OCI-LY7 (cell line): Measurements from ENCODE around the gene NRG2. TPM values are rescaled to one million over a fixed set of nuclear protein-coding genes. Genes with fewer than 3 reads are reported as not detected.

Source experiments
- BruUV-seq: library from RNA; stranded (reverse); fragments of 400-500 nt; replicated peaks from 2 replicates; lab custom pipeline; 2021; lab: Mats Ljungman, UMichigan
- CTCF ChIA-PET: fragments of 300-600 bp; sonication (Branson Sonifier 250); formaldehyde crosslinking; loops from one replicate; lab custom pipeline; 2022; ENCODE audit warnings: antibody characterized with exemption; ENCODE audit not compliant: unreplicated experiment; lab: Charles Lee
- POLR2A ChIA-PET: fragments of 300-600 bp; sonication (Branson Sonifier 250); formaldehyde crosslinking; loops from one replicate; lab custom pipeline; 2022; ENCODE audit warnings: antibody characterized with exemption; lab: Charles Lee
- DNase-seq: peaks from one replicate; pipeline ENCODE4 v3.0.0-alpha.2; 2015; ENCODE audit warnings: low spot score
- H2AFZ ChIP-seq: fragments of 200-600 bp; sonication (generic), shearing (Covaris generic); 2 replicates; pipeline ENCODE4 v1.6.1; 2014; ENCODE audit warnings: mild to moderate bottlenecking, antibody characterized with exemption, low read length, moderate library complexity
- H3K27ac ChIP-seq: fragments of 200-600 bp; sonication (generic); 2 replicates; pipeline ENCODE4 v1.5.1; 2014; ENCODE audit warnings: mixed run types, low read depth, mild to moderate bottlenecking, moderate library complexity, low read length, inconsistent platforms; ENCODE audit not compliant: poor library complexity, severe bottlenecking
- H3K36me3 ChIP-seq: fragments of 200-600 bp; sonication (generic); 2 replicates; pipeline ENCODE4 v1.6.1; 2014; ENCODE audit warnings: mild to moderate bottlenecking, antibody characterized with exemption, low read length, moderate library complexity, mixed read lengths; ENCODE audit not compliant: insufficient read depth
- H3K4me1 ChIP-seq: fragments of 200-600 bp; sonication (generic); 2 replicates; pipeline ENCODE4 v1.5.1; 2014; ENCODE audit warnings: mild to moderate bottlenecking, low read length; ENCODE audit not compliant: insufficient read depth, poor library complexity, severe bottlenecking
- H3K4me2 ChIP-seq: fragments of 200-600 bp; sonication (generic); 2 replicates; pipeline ENCODE4 v1.6.1; 2014; ENCODE audit warnings: mild to moderate bottlenecking, low read length
- H3K4me3 ChIP-seq: fragments of 200-600 bp; sonication (generic); 2 replicates; pipeline ENCODE4 v1.5.1; 2014; ENCODE audit warnings: mild to moderate bottlenecking, low read depth, low read length; ENCODE audit not compliant: poor library complexity, severe bottlenecking
- H3K79me2 ChIP-seq: fragments of 200-600 bp; sonication (generic); 2 replicates; pipeline ENCODE4 v1.6.1; 2016; ENCODE audit warnings: low read depth, mild to moderate bottlenecking, low read length, moderate library complexity, mixed read lengths; ENCODE audit not compliant: insufficient read depth
- H3K9me2 ChIP-seq: fragments of 200-600 bp; sonication (generic); 2 replicates; pipeline ENCODE4 v1.6.1; 2016; ENCODE audit warnings: mild to moderate bottlenecking, low read length, mixed read lengths; ENCODE audit not compliant: insufficient read depth
- H3K9me3 ChIP-seq: fragments of 200-600 bp; sonication (generic); 2 replicates; pipeline ENCODE4 v1.6.1; 2014; ENCODE audit warnings: mild to moderate bottlenecking, mixed run types, low read length, mixed read lengths
- H4K20me1 ChIP-seq: fragments of 200-600 bp; sonication (generic); 2 replicates; pipeline ENCODE4 v1.6.1; 2014; ENCODE audit warnings: mild to moderate bottlenecking, antibody characterized with exemption, low read length, moderate library complexity, mixed read lengths; ENCODE audit not compliant: insufficient read depth
- CTCF ChIP-seq: fragments of 200-600 bp; sonication (generic); conservative IDR thresholded peaks from 2 replicates; pipeline ENCODE4 v1.5.1; 2014; ENCODE audit warnings: mild to moderate bottlenecking, antibody characterized with exemption, low read length, moderate library complexity, mixed read lengths
- EZH2phosphoT487 ChIP-seq: fragments of 200-600 bp; sonication (generic); IDR thresholded peaks from 2 replicates; pipeline ENCODE4 v1.6.1; 2018; ENCODE audit warnings: low read depth, borderline replicate concordance, mild to moderate bottlenecking, mixed run types, antibody characterized with exemption, low read length, moderate library complexity, mixed read lengths
- intact Hi-C: fragments of 100-400 bp; cut with micrococcal nuclease; formaldehyde crosslinking; loops from one replicate; pipeline ENCODE4 v1.10.0; 2022; ENCODE audit not compliant: unreplicated experiment
- total RNA-seq, 2 experiments: library from RNA; depleted of rRNA in 1 of 2; stranded (reverse); fragments of >200 nt in 1 of 2; shearing (Covaris generic) in 1 of 2; gene quantifications; 2 replicates each; pipeline ENCODE4 v1.2.3, GENCODE V29; 2014 to 2022

The NRG2 gene
- total RNA-seq, 2 experiments from 2014 or later: 1.7 TPM; not detected in 1

- H3K79me2 ChIP-seq: no peaks in the 10 kb centered on the region
- H2AFZ ChIP-seq: no peak overlapping the region
- H3K9me2 ChIP-seq: no peaks in the 10 kb centered on the region
- H3K4me1 ChIP-seq: no peaks in the 10 kb centered on the region
- TF ChIP-seq EZH2phosphoT487 (no peak), CTCF (no peak)
- no peak overlapping the region for H3K4me2 ChIP-seq
- POLR2A ChIA-PET: no interaction called here
- H4K20me1 ChIP-seq: no peaks in the 10 kb centered on the region
- H3K36me3 ChIP-seq: no peaks in the 10 kb centered on the region
- intact Hi-C loops: no loop called here
- H3K4me3 ChIP-seq: no peak overlapping the region
- no peak overlapping the region for H3K27ac ChIP-seq
- BruUV-seq: no TSS peak
- no peaks in the 10 kb centered on the region for H3K9me3 ChIP-seq
- DNase-seq: no peak
- CTCF ChIA-PET: no interaction called here
These were observed 237.6 kb downstream of the NRG2 start for GRCh38 chr5:139805545-139805944.

GRCh38 chr5:139804800-139805397 is 238.2 kb downstream of the NRG2 start:
- Histone ChIP-seq H3K4me2 (no peak overlapping the region), H4K20me1 (no peaks in the 10 kb centered on the region), H3K27ac (no peak overlapping the region), H3K9me2 (no peaks in the 10 kb centered on the region), H3K4me3 (no peak overlapping the region), H3K4me1 (no peaks in the 10 kb centered on the region), H3K9me3 (no peaks in the 10 kb centered on the region), H3K79me2 (no peaks in the 10 kb centered on the region), H2AFZ (no peak overlapping the region), H3K36me3 (no peaks in the 10 kb centered on the region)
- BruUV-seq: no TSS peak
- intact Hi-C loops: no loop called here
- POLR2A ChIA-PET: no interaction called here
- no peak for DNase-seq
- TF ChIP-seq EZH2phosphoT487: no peak
- TF ChIP-seq CTCF: no peak
- CTCF ChIA-PET: no interaction called here

GRCh38 chr5:139803978-139804377 is 239.1 kb downstream of the NRG2 start:
- no peaks in the 10 kb centered on the region for H3K9me2 ChIP-seq
- H3K79me2 ChIP-seq: no peaks in the 10 kb centered on the region
- TF ChIP-seq EZH2phosphoT487 (no peak), CTCF (no peak)
- intact Hi-C loops: no loop called here
- CTCF ChIA-PET: no interaction called here
- no peak overlapping the region for H3K4me2 ChIP-seq
- DNase-seq: no peak
- no TSS peak for BruUV-seq
- H3K9me3 ChIP-seq: no peaks in the 10 kb centered on the region
- H3K4me1 ChIP-seq: no peaks in the 10 kb centered on the region
- H3K4me3 ChIP-seq: no peak overlapping the region
- no peaks in the 10 kb centered on the region for H4K20me1 ChIP-seq
- no peaks in the 10 kb centered on the region for H3K36me3 ChIP-seq
- H3K27ac ChIP-seq: no peak overlapping the region
- H2AFZ ChIP-seq: no peak overlapping the region
- POLR2A ChIA-PET: no interaction called here
